H9 (cell line): ENCODE results near the gene NPHP1. TPM values are rescaled to one million over a fixed set of nuclear protein-coding genes. Genes with fewer than 3 reads are reported as not detected.

Experiments
- DNase-seq: peaks from one replicate; pipeline ENCODE4 v3.0.0-alpha.2; 2017
- H2AFZ ChIP-seq: one replicate; pipeline ENCODE4 v1.6.1; 2013; ENCODE audit warnings: mild to moderate bottlenecking, low read length, control low read depth, moderate library complexity
- H2AK5ac ChIP-seq: 2 replicates; pipeline ENCODE4 v1.6.1; 2013; ENCODE audit warnings: low read length, control low read depth, mixed read lengths; ENCODE audit not compliant: insufficient read length
- H2BK120ac ChIP-seq: one replicate; pipeline ENCODE4 v1.6.1; 2013; ENCODE audit warnings: low read depth, mild to moderate bottlenecking, low read length, control low read depth, inconsistent platforms; ENCODE audit not compliant: poor library complexity, severe bottlenecking
- H2BK12ac ChIP-seq: 2 replicates; pipeline ENCODE4 v1.6.1; 2013; ENCODE audit warnings: low read length, control low read depth, mixed read lengths, low read depth; ENCODE audit not compliant: insufficient read length
- H2BK15ac ChIP-seq: 2 replicates; pipeline ENCODE4 v1.6.1; 2013; ENCODE audit warnings: low read depth, low read length, control low read depth
- H2BK20ac ChIP-seq: one replicate; pipeline ENCODE4 v1.6.1; 2013; ENCODE audit warnings: low read depth, mild to moderate bottlenecking, low read length, control low read depth, inconsistent platforms; ENCODE audit not compliant: poor library complexity, severe bottlenecking
- H2BK5ac ChIP-seq: 2 replicates; pipeline ENCODE4 v1.6.1; 2013; ENCODE audit warnings: low read length, control low read depth, mixed read lengths; ENCODE audit not compliant: insufficient read length
- H3K14ac ChIP-seq: 2 replicates; pipeline ENCODE4 v1.6.1; 2013; ENCODE audit warnings: low read length, control low read depth; ENCODE audit not compliant: insufficient read depth
- H3K18ac ChIP-seq: 2 replicates; pipeline ENCODE4 v1.6.1; 2013; ENCODE audit warnings: low read depth, mild to moderate bottlenecking, mixed read lengths, low read length, control low read depth; ENCODE audit not compliant: insufficient read length
- H3K23ac ChIP-seq: 2 replicates; pipeline ENCODE4 v1.6.1; 2013; ENCODE audit warnings: low read length, control low read depth, mixed read lengths, low read depth; ENCODE audit not compliant: insufficient read length
- H3K23me2 ChIP-seq: 2 replicates; pipeline ENCODE4 v1.6.1; 2013; ENCODE audit warnings: low read depth, mild to moderate bottlenecking, mixed read lengths, low read length, control low read depth; ENCODE audit not compliant: insufficient read length, poor library complexity, severe bottlenecking
- H3K27ac ChIP-seq: 2 replicates; pipeline ENCODE4 v1.5.1; 2013; ENCODE audit warnings: low read length, control low read depth, mixed read lengths, low read depth; ENCODE audit not compliant: insufficient read length
- H3K27me3 ChIP-seq: 2 replicates; pipeline ENCODE4 v1.6.1; 2013; ENCODE audit warnings: low read length, control low read depth, inconsistent platforms; ENCODE audit not compliant: insufficient read depth
- H3K4ac ChIP-seq: 2 replicates; pipeline ENCODE4 v1.6.1; 2013; ENCODE audit warnings: low read depth, mild to moderate bottlenecking, control low read depth, inconsistent platforms, low read length, moderate library complexity
- H3K4me1 ChIP-seq: 2 replicates; pipeline ENCODE4 v1.6.1; 2013; ENCODE audit warnings: low read length, control low read depth, inconsistent platforms; ENCODE audit not compliant: insufficient read depth
- H3K4me2 ChIP-seq: 2 replicates; pipeline ENCODE4 v1.6.1; 2013; ENCODE audit warnings: low read length, control low read depth, mixed read lengths; ENCODE audit not compliant: insufficient read length, insufficient read depth
- H3K56ac ChIP-seq: 2 replicates; pipeline ENCODE4 v1.6.1; 2013; ENCODE audit warnings: low read depth, mild to moderate bottlenecking, mixed read lengths, low read length, control low read depth; ENCODE audit not compliant: insufficient read length
- H3K79me1 ChIP-seq: 2 replicates; pipeline ENCODE4 v1.6.1; 2013; ENCODE audit warnings: low read depth, mild to moderate bottlenecking, moderate library complexity, low read length, control low read depth, inconsistent platforms; ENCODE audit not compliant: insufficient read depth, poor library complexity, severe bottlenecking
- H3K79me2 ChIP-seq: 2 replicates; pipeline ENCODE4 v1.6.1; 2013; ENCODE audit warnings: low read length, control low read depth, inconsistent platforms; ENCODE audit not compliant: insufficient read depth
- H3K9ac ChIP-seq: 2 replicates; pipeline ENCODE4 v1.6.1; 2013; ENCODE audit warnings: low read length, control low read depth, mixed read lengths; ENCODE audit not compliant: insufficient read length; ENCODE audit errors: extremely low read depth
- H3K9me3 ChIP-seq: one replicate; pipeline ENCODE4 v1.6.1; 2013; ENCODE audit warnings: low read depth, low read length, inconsistent platforms; ENCODE audit not compliant: control insufficient read depth
- H3T11ph ChIP-seq: one replicate; pipeline ENCODE4 v1.6.1; 2013; ENCODE audit warnings: mild to moderate bottlenecking, low read length, control low read depth, inconsistent platforms
- H4K20me1 ChIP-seq: one replicate; pipeline ENCODE4 v1.6.1; 2013; ENCODE audit not compliant: control insufficient read depth, insufficient read length, insufficient read depth
- H4K5ac ChIP-seq: 2 replicates; pipeline ENCODE4 v1.6.1; 2013; ENCODE audit warnings: low read depth, mild to moderate bottlenecking, mixed read lengths, low read length, control low read depth; ENCODE audit not compliant: insufficient read length
- H4K8ac ChIP-seq: replicated peaks from 2 replicates; pipeline ENCODE4 v1.6.1; 2013; ENCODE audit warnings: low read length, control low read depth, mixed read lengths, low read depth; ENCODE audit not compliant: insufficient read length
- H4K91ac ChIP-seq: 2 replicates; pipeline ENCODE4 v1.6.1; 2013; ENCODE audit warnings: low read depth, mild to moderate bottlenecking, moderate library complexity, mixed read lengths, low read length, control low read depth; ENCODE audit not compliant: insufficient read length
- H3K27ac Mint-ChIP-seq, 3 experiments: 2 replicates in 2 of 3; 3 replicates in 1 of 3; pipeline ENCODE4 v1.8.0; 2020 to 2021; ENCODE audit warnings: mixed read lengths in 3 of 3, mild to moderate bottlenecking in 1 of 3, moderate library complexity in 1 of 3
- H3K27me3 Mint-ChIP-seq: 2 replicates; pipeline ENCODE4 v1.8.0; 2021; ENCODE audit warnings: low read depth, mild to moderate bottlenecking, moderate library complexity, mixed read lengths
- H3K36me3 Mint-ChIP-seq, 3 experiments: 2 replicates in 2 of 3; 3 replicates in 1 of 3; pipeline ENCODE4 v1.8.0; 2020 to 2021; ENCODE audit warnings: low read depth in 3 of 3, mixed read lengths in 3 of 3; ENCODE audit not compliant: insufficient read depth in 1 of 3
- H3K4me1 Mint-ChIP-seq, 2 experiments: 2 replicates each; pipeline ENCODE4 v1.8.0; 2020; ENCODE audit warnings: mixed read lengths in 2 of 2
- H3K4me3 Mint-ChIP-seq, 2 experiments: 2 replicates in 1 of 2; 3 replicates in 1 of 2; pipeline ENCODE4 v1.8.0; 2020 to 2021; ENCODE audit warnings: mild to moderate bottlenecking in 2 of 2, mixed read lengths in 2 of 2, moderate library complexity in 1 of 2
- H3K9me3 Mint-ChIP-seq, 2 experiments: 2 replicates in 1 of 2; 3 replicates in 1 of 2; pipeline ENCODE4 v1.8.0; 2020; ENCODE audit warnings: mild to moderate bottlenecking in 2 of 2, mixed read lengths in 2 of 2, moderate library complexity in 1 of 2
- CTCF ChIP-seq: fragments of 200-600 bp; sonication (generic); conservative IDR thresholded peaks from 3 replicates; pipeline ENCODE4 v1.8.0; 2021; ENCODE audit warnings: antibody characterized with exemption, mild to moderate bottlenecking
- WGBS: extraction: QIAGEN DNeasy Blood & Tissue Kit; methylation state at CpG from one replicate; pipeline ENCODE4 v1.1.7; 2013; ENCODE audit warnings: missing lambda C conversion rate, low lambda C conversion rate, mixed read lengths; ENCODE audit not compliant: insufficient read length; ENCODE audit errors: extremely low coverage; 5-methylcytosine and 5-hydroxymethylcytosine counted together
- total RNA-seq: library from RNA; stranded (reverse); gene quantifications from 2 replicates; pipeline ENCODE4 v1.2.1, GENCODE V29; 2021

NPHP1 gene
- total RNA-seq, 1 experiment from 2014 or later: 2.1 TPM

GRCh38 chr2:110221938-110222337, 17.1 kb upstream of the NPHP1 start:
- H2BK5ac ChIP-seq: no peak overlapping the region
- H2AK5ac ChIP-seq: no peak overlapping the region
- no peaks in the 10 kb centered on the region for H3K23me2 ChIP-seq
- no peak overlapping the region for H2AFZ ChIP-seq
- no peak overlapping the region for H3K4ac ChIP-seq
- H3K14ac ChIP-seq: no peak overlapping the region
- no peak overlapping the region for H3K18ac ChIP-seq
- no peaks in the 10 kb centered on the region for H3K27me3 ChIP-seq
- no peaks in the 10 kb centered on the region for H3K79me1 ChIP-seq
- no peak overlapping the region for H3T11ph ChIP-seq
- H3K9me3 Mint-ChIP-seq: peaks cover 22 to 25% of the 10 kb centered on the region in 2 experiments
- H3K27ac ChIP-seq: no peak overlapping the region
- no peak overlapping the region for H2BK12ac ChIP-seq
- no peak overlapping the region for H3K4me2 ChIP-seq
- no CpG with 5 or more reads among the region's 4 CpGs for WGBS
- no peak overlapping the region for H3K27ac Mint-ChIP-seq
- no peak overlapping the region for H2BK15ac ChIP-seq
- no peak overlapping the region; a peak in 1 of 5 replicates for H3K4me3 Mint-ChIP-seq
- H2BK120ac ChIP-seq: no peak overlapping the region
- no peak overlapping the region for H2BK20ac ChIP-seq
- H4K5ac ChIP-seq: no peak overlapping the region
- no peak overlapping the region for H3K56ac ChIP-seq
- H3K36me3 Mint-ChIP-seq: peaks cover 10 to 18% (median 11%) of the 10 kb centered on the region in 3 experiments
- no peak overlapping the region for H4K91ac ChIP-seq
- H4K20me1 ChIP-seq: no peaks in the 10 kb centered on the region
- no peaks in the 10 kb centered on the region for H3K79me2 ChIP-seq
- H4K8ac ChIP-seq: no peak overlapping the region
- no peak for TF ChIP-seq CTCF
- no peaks in the 10 kb centered on the region for H3K4me1 ChIP-seq
- H3K4me1 Mint-ChIP-seq: peaks cover 11 to 12% of the 10 kb centered on the region in 2 experiments
- H3K23ac ChIP-seq: no peak overlapping the region
- H3K27me3 Mint-ChIP-seq: peaks cover 20% of the 10 kb centered on the region
- no peak for DNase-seq
- H3K9me3 ChIP-seq: peaks cover 9% of the 10 kb centered on the region
- no peak overlapping the region for H3K9ac ChIP-seq
